Liver (tissue), 3 donors: Measurements from ENCODE around the gene MAP3K12.

Source experiments
- ATF3 ChIP-seq: IDR thresholded peaks from 2 replicates; pipeline ENCODE4 v1.6.1; 2016; ENCODE audit warnings: antibody characterized with exemption
- EGR1 ChIP-seq, 2 donors: IDR thresholded peaks; 2 replicates each; pipeline ENCODE4 v1.6.1; 2016 to 2018; ENCODE audit warnings: antibody characterized with exemption in 2 of 2, low read depth in 2 of 2
- FOXA1 ChIP-seq: IDR thresholded peaks from 2 replicates; pipeline ENCODE4 v1.6.1; 2016; ENCODE audit warnings: antibody characterized with exemption
- GABPA ChIP-seq, 2 donors: IDR thresholded peaks in 1 of 2; conservative IDR thresholded peaks in 1 of 2; 2 replicates each; pipeline ENCODE4 v1.6.1; 2016; ENCODE audit warnings: antibody characterized with exemption in 2 of 2, mild to moderate bottlenecking in 1 of 2, moderate library complexity in 1 of 2
- JUND ChIP-seq, 2 donors: IDR thresholded peaks; 2 replicates each; pipeline ENCODE4 v1.6.1; 2016; ENCODE audit warnings: antibody characterized with exemption in 2 of 2
- MAX ChIP-seq: IDR thresholded peaks from 2 replicates; pipeline ENCODE4 v1.6.1; 2016; ENCODE audit warnings: antibody characterized with exemption
- RAD21 ChIP-seq, 2 donors: IDR thresholded peaks; 2 replicates each; pipeline ENCODE4 v1.6.1; 2016; ENCODE audit warnings: antibody characterized with exemption in 2 of 2, mild to moderate bottlenecking in 2 of 2
- REST ChIP-seq: IDR thresholded peaks from 2 replicates; pipeline ENCODE4 v1.6.1; 2016; ENCODE audit warnings: antibody characterized with exemption, mild to moderate bottlenecking
- RXRA ChIP-seq, 2 donors: IDR thresholded peaks; 2 replicates each; pipeline ENCODE4 v1.6.1; 2017 to 2018; ENCODE audit warnings: antibody characterized with exemption in 2 of 2, mild to moderate bottlenecking in 1 of 2
- SP1 ChIP-seq: IDR thresholded peaks from 2 replicates; pipeline ENCODE4 v1.6.1; 2018; ENCODE audit warnings: antibody characterized with exemption, mild to moderate bottlenecking
- TAF1 ChIP-seq: conservative IDR thresholded peaks from 2 replicates; pipeline ENCODE4 v1.6.1; 2016; ENCODE audit warnings: antibody characterized with exemption, mild to moderate bottlenecking
- ZBTB33 ChIP-seq: IDR thresholded peaks from 2 replicates; pipeline ENCODE4 v1.6.1; 2016; ENCODE audit warnings: antibody characterized with exemption
- TF ChIP-seq, protein P1 (sequence below): fragments of 150-350 bp; IDR thresholded peaks from 2 replicates; pipeline ENCODE4 v1.5.1; 2017; ENCODE audit warnings: improper control_type of control experiment, low read depth, low read length; ENCODE audit not compliant: missing input control
- donor health status: healthy.
- donor health status: healthy.

- TF ChIP-seq, protein P1, sequence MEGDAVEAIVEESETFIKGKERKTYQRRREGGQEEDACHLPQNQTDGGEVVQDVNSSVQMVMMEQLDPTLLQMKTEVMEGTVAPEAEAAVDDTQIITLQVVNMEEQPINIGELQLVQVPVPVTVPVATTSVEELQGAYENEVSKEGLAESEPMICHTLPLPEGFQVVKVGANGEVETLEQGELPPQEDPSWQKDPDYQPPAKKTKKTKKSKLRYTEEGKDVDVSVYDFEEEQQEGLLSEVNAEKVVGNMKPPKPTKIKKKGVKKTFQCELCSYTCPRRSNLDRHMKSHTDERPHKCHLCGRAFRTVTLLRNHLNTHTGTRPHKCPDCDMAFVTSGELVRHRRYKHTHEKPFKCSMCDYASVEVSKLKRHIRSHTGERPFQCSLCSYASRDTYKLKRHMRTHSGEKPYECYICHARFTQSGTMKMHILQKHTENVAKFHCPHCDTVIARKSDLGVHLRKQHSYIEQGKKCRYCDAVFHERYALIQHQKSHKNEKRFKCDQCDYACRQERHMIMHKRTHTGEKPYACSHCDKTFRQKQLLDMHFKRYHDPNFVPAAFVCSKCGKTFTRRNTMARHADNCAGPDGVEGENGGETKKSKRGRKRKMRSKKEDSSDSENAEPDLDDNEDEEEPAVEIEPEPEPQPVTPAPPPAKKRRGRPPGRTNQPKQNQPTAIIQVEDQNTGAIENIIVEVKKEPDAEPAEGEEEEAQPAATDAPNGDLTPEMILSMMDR, result no peak
- TF ChIP-seq GABPA (IDR thresholded peaks at IDR 0.05 in 1 of 2, conservative IDR thresholded peaks at IDR 0.05 in 1 of 2) (no peak), EGR1 (IDR thresholded peaks at IDR 0.05; ENCODE audit: low read depth in 2 of 2) (no peak), FOXA1 (no peak), JUND (IDR thresholded peaks at IDR 0.05) (no peak), REST (no peak), MAX (no peak), RAD21 (IDR thresholded peaks at IDR 0.05) (no peak), ATF3 (no peak), SP1 (no peak), ZBTB33 (no peak), RXRA (IDR thresholded peaks at IDR 0.05) (no peak), TAF1 (no peak)
These were observed 2.4 kb upstream of the MAP3K12 start for GRCh38 chr12:53501615-53502181.
